HG02943 (cell line): Measurements from ENCODE around the gene AGAP1.

Experiments
- ATAC-seq: cut with Tn5 transposase; IDR thresholded peaks from one replicate; pipeline ENCODE4 v1.9.1; 2021; ENCODE audit warnings: mild to moderate bottlenecking, low read depth, moderate library complexity; ENCODE audit not compliant: unreplicated experiment

Gene AGAP1

GRCh38 chr2:236177604-236177966 lies 683.7 kb downstream of the AGAP1 start:
- no peak for ATAC-seq

GRCh38 chr2:236177967-236178889 lies 684.4 kb downstream of the AGAP1 start:
- no peak for ATAC-seq

GRCh38 chr2:236178890-236179235 lies 685.0 kb downstream of the AGAP1 start:
- ATAC-seq = no peak

- no peak for ATAC-seq
Observed at GRCh38 chr2:236179236-236180075, 685.6 kb downstream of the AGAP1 start.

GRCh38 chr2:236180076-236180816 lies 686.4 kb downstream of the AGAP1 start:
- ATAC-seq = no peak

GRCh38 chr2:236180831-236181453 lies 687.1 kb downstream of the AGAP1 start:
- ATAC-seq = no peak
